HepG2 (cell line): ENCODE measurements around the gene IL32. TPM values are rescaled to one million over a fixed set of nuclear protein-coding genes. Genes with fewer than 3 reads are reported as not detected.

Source experiments
- ATF7-NPFF ChIP-seq: sonication (generic); formaldehyde crosslinking; IDR thresholded peaks from 2 replicates; pipeline ENCODE4 v1.8.1; 2023; ENCODE audit warnings: mild to moderate bottlenecking, low read depth, missing genetic modification reagents, moderate library complexity
- ELF1 ChIP-seq: sonication (generic); formaldehyde crosslinking; IDR thresholded peaks from 2 replicates; pipeline ENCODE4 v1.4.0; 2020; ENCODE audit warnings: missing genetic modification reagents
- ERF ChIP-seq: IDR thresholded peaks from 2 replicates; pipeline ENCODE4 v1.6.1; 2018; ENCODE audit warnings: missing biosample characterization, missing genetic modification reagents
- ETS1 ChIP-seq: sonication (generic); formaldehyde crosslinking; IDR thresholded peaks from 2 replicates; pipeline ENCODE4 v1.4.0; 2020; ENCODE audit warnings: missing genetic modification reagents
- HDAC1 ChIP-seq: sonication (generic); formaldehyde crosslinking; IDR thresholded peaks from 2 replicates; pipeline ENCODE4 v1.5.1; 2020; ENCODE audit warnings: mild to moderate bottlenecking, missing genetic modification reagents
- HOXA5 ChIP-seq: sonication (generic); formaldehyde crosslinking; IDR thresholded peaks from 2 replicates; pipeline ENCODE4 v1.4.0; 2020; ENCODE audit warnings: missing genetic modification reagents
- KDM5B ChIP-seq: sonication (generic); formaldehyde crosslinking; IDR thresholded peaks from 2 replicates; pipeline ENCODE4 v1.4.0; 2020; ENCODE audit warnings: missing genetic modification reagents, mild to moderate bottlenecking, borderline replicate concordance
- KMT2B ChIP-seq: IDR thresholded peaks from 2 replicates; pipeline ENCODE4 v1.6.1; 2016; ENCODE audit warnings: missing genetic modification reagents, missing compliant biosample characterization
- MYNN ChIP-seq: sonication (generic); formaldehyde crosslinking; IDR thresholded peaks from 2 replicates; pipeline ENCODE4 v1.4.0; 2020; ENCODE audit warnings: mild to moderate bottlenecking, low read depth, missing genetic modification reagents
- RARA ChIP-seq: IDR thresholded peaks from 2 replicates; pipeline ENCODE4 v1.6.1; 2016; ENCODE audit warnings: missing genetic modification reagents, missing compliant biosample characterization
- RXRB ChIP-seq: IDR thresholded peaks from 2 replicates; pipeline ENCODE4 v1.6.1; 2016; ENCODE audit warnings: borderline replicate concordance, missing genetic modification reagents, missing compliant biosample characterization
- TAF1 ChIP-seq: sonication (generic); formaldehyde crosslinking; IDR thresholded peaks from 2 replicates; pipeline ENCODE4 v1.4.0; 2020; ENCODE audit warnings: missing genetic modification reagents
- TCF7L2 ChIP-seq: IDR thresholded peaks from 2 replicates; pipeline ENCODE4 v1.6.1; 2011; ENCODE audit warnings: mild to moderate bottlenecking, low read depth, low read length, moderate library complexity
- ZNF30 ChIP-seq: sonication (generic); formaldehyde crosslinking; IDR thresholded peaks from 2 replicates; pipeline ENCODE4 v1.5.0; 2020; ENCODE audit warnings: mild to moderate bottlenecking, missing genetic modification reagents
- ZNF34 ChIP-seq: sonication (generic); formaldehyde crosslinking; IDR thresholded peaks from 2 replicates; pipeline ENCODE4 v1.4.0; 2020; ENCODE audit warnings: mild to moderate bottlenecking, missing genetic modification reagents, borderline replicate concordance
- ZNF451 ChIP-seq: sonication (generic); formaldehyde crosslinking; IDR thresholded peaks from 2 replicates; pipeline ENCODE4 v1.5.0; 2020; ENCODE audit warnings: mild to moderate bottlenecking, missing genetic modification reagents
- ZNF558 ChIP-seq: sonication (generic); formaldehyde crosslinking; IDR thresholded peaks from 2 replicates; pipeline ENCODE4 v1.9.0; 2022; ENCODE audit warnings: mild to moderate bottlenecking, missing genetic modification reagents, borderline replicate concordance
- ZNF777 ChIP-seq: sonication (generic); formaldehyde crosslinking; IDR thresholded peaks from 2 replicates; pipeline ENCODE4 v1.4.0; 2020; ENCODE audit warnings: missing genetic modification reagents
- ZXDC ChIP-seq: sonication (generic); formaldehyde crosslinking; IDR thresholded peaks from 2 replicates; pipeline ENCODE4 v1.5.0; 2020; ENCODE audit warnings: mild to moderate bottlenecking, missing genetic modification reagents
- polyA plus RNA-seq, 8 experiments: library from polyadenylated mRNA; depleted of rRNA in 3 of 8; stranded (reverse) in 7 of 8; unstranded in 1 of 8; fragments of >200 nt; fragmentation: Illumina TruSeq in 4 of 8; extraction: Trizol in 4 of 8; gene quantifications; 2 replicates each; pipeline versions ENCODE4 v1.2.1 to v1.2.3, GENCODE V29; 2011 to 2016; ENCODE audit warnings: low read depth in 4 of 8, missing spikeins in 1 of 8, mixed read lengths in 1 of 8; ENCODE audit not compliant: insufficient read depth in 1 of 8
- total RNA-seq, 5 experiments: library from RNA; depleted of rRNA; stranded (reverse); fragments of >200 nt; fragmentation: Illumina TruSeq; extraction: Trizol; gene quantifications; 2 replicates each; pipeline ENCODE4 v1.2.3, GENCODE V29; 2016; ENCODE audit warnings: low read depth in 1 of 5
- TF ChIP-seq, protein P1 (sequence below): sonication (generic); formaldehyde crosslinking; IDR thresholded peaks from 2 replicates; pipeline ENCODE4 v1.5.0; 2020; ENCODE audit warnings: mild to moderate bottlenecking, low read depth, missing genetic modification reagents, borderline replicate concordance
- TF ChIP-seq, protein P2 (sequence below): sonication (generic); formaldehyde crosslinking; IDR thresholded peaks from 2 replicates; pipeline ENCODE4 v1.5.1; 2020; ENCODE audit warnings: mild to moderate bottlenecking, missing genetic modification reagents, moderate library complexity

IL32 gene
- total and polyA plus RNA-seq, 2 of the 13 experiments (the other 11 are each of a cell fraction or from before 2014, with no cell fraction given): 115 to 165 TPM

GRCh38 chr16:3020247-3020603 lies 45.2 kb upstream of the IL32 start, which contains the start of gene TNFRSF12A (continued):
- TF ChIP-seq ETS1 (CRISPR knock-in tag) (0 out of 2 replicates have a peak, but pooled peaks have one; percentile 30), ELF1 (CRISPR knock-in tag) (no peak), RXRB (0 out of 2 replicates have a peak, but pooled peaks have one; percentile 22), ZNF34 (CRISPR knock-in tag) (0 out of 2 replicates have a peak, but pooled peaks have one; percentile 39), TAF1 (CRISPR knock-in tag) (peak; percentile 89), ATF7-NPFF (CRISPR knock-in tag) (peak; percentile 29; the same call in 1 of the 2 replicates), ZXDC (CRISPR knock-in tag) (0 out of 2 replicates have a peak, but pooled peaks have one; percentile 74), KDM5B (CRISPR knock-in tag) (0 out of 2 replicates have a peak, but pooled peaks have one; percentile 28), ZNF30 (peak; percentile 41; the same call in 1 of the 2 replicates), ZNF777 (peak; percentile 35; the same call in 1 of the 2 replicates), RARA (no peak), KMT2B (CRISPR knock-in tag) (0 out of 2 replicates have a peak, but pooled peaks have one; percentile 45), HOXA5 (CRISPR knock-in tag) (0 out of 2 replicates have a peak, but pooled peaks have one; percentile 40), ERF (CRISPR knock-in tag) (peak; percentile 61; the same call in 1 of the 2 replicates), HDAC1 (peak; percentile 46), ZNF558 (CRISPR knock-in tag) (peak; percentile 66; the same call in 1 of the 2 replicates), MYNN (CRISPR knock-in tag) (no peak), TCF7L2 (no peak), ZNF451 (CRISPR knock-in tag) (peak; percentile 58; the same call in 1 of the 2 replicates)
- TF ChIP-seq, protein P1, sequence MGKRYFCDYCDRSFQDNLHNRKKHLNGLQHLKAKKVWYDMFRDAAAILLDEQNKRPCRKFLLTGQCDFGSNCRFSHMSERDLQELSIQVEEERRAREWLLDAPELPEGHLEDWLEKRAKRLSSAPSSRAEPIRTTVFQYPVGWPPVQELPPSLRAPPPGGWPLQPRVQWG: 0 out of 2 replicates have a peak, but pooled peaks have one; percentile 74
- TF ChIP-seq, protein P2, sequence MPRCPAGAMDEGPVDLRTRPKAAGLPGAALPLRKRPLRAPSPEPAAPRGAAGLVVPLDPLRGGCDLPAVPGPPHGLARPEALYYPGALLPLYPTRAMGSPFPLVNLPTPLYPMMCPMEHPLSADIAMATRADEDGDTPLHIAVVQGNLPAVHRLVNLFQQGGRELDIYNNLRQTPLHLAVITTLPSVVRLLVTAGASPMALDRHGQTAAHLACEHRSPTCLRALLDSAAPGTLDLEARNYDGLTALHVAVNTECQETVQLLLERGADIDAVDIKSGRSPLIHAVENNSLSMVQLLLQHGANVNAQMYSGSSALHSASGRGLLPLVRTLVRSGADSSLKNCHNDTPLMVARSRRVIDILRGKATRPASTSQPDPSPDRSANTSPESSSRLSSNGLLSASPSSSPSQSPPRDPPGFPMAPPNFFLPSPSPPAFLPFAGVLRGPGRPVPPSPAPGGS: 0 out of 2 replicates have a peak, but pooled peaks have one; percentile 62
